ENCODE measurements around the gene SYNRG.

- TF ChIP-seq POLR2AphosphoS5 (IDR thresholded peaks at IDR 0.05; ENCODE audit: borderline replicate concordance, low read depth, low read length) (no peak), EZH2 (IDR thresholded peaks at IDR 0.05) (no peak), FOXP2 (optimal IDR thresholded peaks at IDR 0.05; ENCODE audit: control extremely low read depth, extremely low read length, insufficient read depth) (no peak)
These were observed 93.1 kb downstream of the SYNRG start for GRCh38 chr17:37516127-37516571.

Measured in SK-N-MC (cell line).